IMR-90 (cell line): ENCODE results near the gene PPIL4. TPM values are rescaled to one million over a fixed set of nuclear protein-coding genes. Genes with fewer than 3 reads are reported as not detected.

ENCODE experiments used
- ATAC-seq: fragments of 200-7000 bp; cut with Tn5 transposase; 2 replicates; pipeline ENCODE4 v1.9.1; 2020; ENCODE audit warnings: low read depth, mild to moderate bottlenecking, moderate library complexity
- BruUV-seq: library from RNA; stranded (reverse); fragments of 400-500 nt; replicated peaks from 2 replicates; lab custom pipeline; 2021; lab: Mats Ljungman, UMichigan
- CTCF ChIA-PET: fragments of 300-600 bp; formaldehyde crosslinking; extraction: SDS; loops from one replicate; lab custom pipeline; 2021; ENCODE audit warnings: antibody characterized with exemption; lab: Yijun Ruan, JAX
- POLR2A ChIA-PET: fragments of 300-600 bp; sonication (Branson Sonifier 250); formaldehyde crosslinking; loops from one replicate; lab custom pipeline; 2022; ENCODE audit warnings: antibody characterized with exemption; ENCODE audit not compliant: unreplicated experiment; lab: Charles Lee
- DNase-seq: peaks from one replicate; pipeline ENCODE4 v3.0.0; 2013
- H2AFZ ChIP-seq: replicated peaks from 2 replicates; pipeline ENCODE3; 2013; ENCODE audit warnings: low read length, mild to moderate bottlenecking; ENCODE audit not compliant: poor library complexity
- H2AK5ac ChIP-seq: 2 replicates; pipeline ENCODE4 v1.6.1; 2013; ENCODE audit warnings: low read depth, low read length, inconsistent platforms
- H2AK9ac ChIP-seq: replicated peaks from 2 replicates; pipeline ENCODE3; 2013; ENCODE audit warnings: mild to moderate bottlenecking, low read depth, low read length, moderate library complexity; ENCODE audit not compliant: poor library complexity
- H2BK120ac ChIP-seq: 2 replicates; pipeline ENCODE4 v1.6.1; 2013; ENCODE audit warnings: low read depth, low read length, inconsistent platforms
- H2BK15ac ChIP-seq: 3 replicates; pipeline ENCODE4 v1.6.1; 2013; ENCODE audit warnings: low read depth, low read length, inconsistent platforms
- H2BK20ac ChIP-seq: 2 replicates; pipeline ENCODE4 v1.6.1; 2013; ENCODE audit warnings: low read depth, mild to moderate bottlenecking, inconsistent platforms, low read length, moderate library complexity
- H2BK5ac ChIP-seq: 2 replicates; pipeline ENCODE4 v1.6.1; 2013; ENCODE audit warnings: mild to moderate bottlenecking, low read depth, low read length, inconsistent platforms; ENCODE audit not compliant: poor library complexity, severe bottlenecking
- H3K14ac ChIP-seq: replicated peaks from 2 replicates; pipeline ENCODE4 v1.6.1; 2013; ENCODE audit warnings: low read depth, low read length, inconsistent platforms
- H3K18ac ChIP-seq: 2 replicates; pipeline ENCODE4 v1.6.1; 2013; ENCODE audit warnings: low read depth, low read length, control low read depth
- H3K23ac ChIP-seq: 2 replicates; pipeline ENCODE4 v1.6.1; 2013; ENCODE audit warnings: low read depth, low read length, inconsistent platforms
- H3K27ac ChIP-seq: 2 replicates; pipeline ENCODE4 v1.5.1; 2013; ENCODE audit warnings: mild to moderate bottlenecking, control low read depth, low read length; ENCODE audit not compliant: insufficient read depth
- H3K27me3 ChIP-seq: 2 replicates; pipeline ENCODE4 v1.6.1; 2013; ENCODE audit warnings: low read length; ENCODE audit not compliant: control insufficient read depth, insufficient read depth
- H3K36me3 ChIP-seq: 2 replicates; pipeline ENCODE4 v1.6.1; 2013; ENCODE audit warnings: low read length, mixed read lengths; ENCODE audit not compliant: control insufficient read depth, insufficient read depth
- H3K4ac ChIP-seq: 2 replicates; pipeline ENCODE4 v1.6.1; 2013; ENCODE audit warnings: low read depth, low read length, inconsistent platforms
- H3K4me1 ChIP-seq: 2 replicates; pipeline ENCODE4 v1.6.1; 2013; ENCODE audit warnings: low read length, mixed read lengths; ENCODE audit not compliant: control insufficient read depth, insufficient read depth
- H3K4me2 ChIP-seq: 2 replicates; pipeline ENCODE4 v1.6.1; 2013; ENCODE audit warnings: low read depth, mild to moderate bottlenecking, control low read depth, low read length, moderate library complexity
- H3K4me3 ChIP-seq: 2 replicates; pipeline ENCODE4 v1.5.1; 2013; ENCODE audit warnings: low read depth, mild to moderate bottlenecking, control low read depth, low read length, moderate library complexity; ENCODE audit not compliant: insufficient read depth
- H3K56ac ChIP-seq: 2 replicates; pipeline ENCODE4 v1.6.1; 2013; ENCODE audit warnings: low read length, inconsistent platforms; ENCODE audit not compliant: insufficient read depth; ENCODE audit errors: extremely low read depth
- H3K79me1 ChIP-seq, 2 experiments: 2 replicates each; pipeline ENCODE4 v1.6.1; 2013; ENCODE audit warnings: low read length in 2 of 2, inconsistent platforms in 1 of 2, low read depth in 1 of 2
- H3K9ac ChIP-seq: 2 replicates; pipeline ENCODE4 v1.6.1; 2013; ENCODE audit warnings: low read depth, low read length, control low read depth
- H3K9me1 ChIP-seq: 2 replicates; pipeline ENCODE4 v1.6.1; 2013; ENCODE audit warnings: low read length, inconsistent platforms; ENCODE audit not compliant: insufficient read depth
- H3K9me3 ChIP-seq: 2 replicates; pipeline ENCODE4 v1.6.1; 2013; ENCODE audit warnings: low read length; ENCODE audit not compliant: control insufficient read depth, insufficient read depth
- H4K20me1 ChIP-seq: 2 replicates; pipeline ENCODE4 v1.6.1; 2013; ENCODE audit warnings: low read length, inconsistent platforms; ENCODE audit not compliant: insufficient read depth
- H4K5ac ChIP-seq: 2 replicates; pipeline ENCODE4 v1.6.1; 2013; ENCODE audit warnings: mild to moderate bottlenecking, low read depth, low read length, control low read depth
- H4K8ac ChIP-seq, 2 experiments: 2 replicates each; pipeline ENCODE4 v1.6.1; 2013; ENCODE audit warnings: low read depth in 2 of 2, low read length in 2 of 2, control low read depth in 1 of 2, inconsistent platforms in 1 of 2
- H4K91ac ChIP-seq: 2 replicates; pipeline ENCODE4 v1.6.1; 2013; ENCODE audit warnings: low read depth, low read length, inconsistent platforms; ENCODE audit not compliant: insufficient read depth
- BHLHE40 ChIP-seq: fragments of 150-350 bp; IDR thresholded peaks from 2 replicates; pipeline ENCODE4 v1.6.1; 2016; ENCODE audit warnings: mild to moderate bottlenecking, low read depth, low read length
- CEBPB ChIP-seq: IDR thresholded peaks from 2 replicates; pipeline ENCODE4 v1.6.1; 2012; ENCODE audit warnings: low read depth, low read length, improper control_type of control experiment
- MAZ ChIP-seq: IDR thresholded peaks from 2 replicates; pipeline ENCODE4 v1.6.1; 2012; ENCODE audit warnings: low read depth, mild to moderate bottlenecking, low read length, improper control_type of control experiment, moderate library complexity, borderline replicate concordance
- MXI1 ChIP-seq: IDR thresholded peaks from 2 replicates; pipeline ENCODE4 v1.6.1; 2012; ENCODE audit warnings: low read depth, mild to moderate bottlenecking, low read length, moderate library complexity, borderline replicate concordance
- NFE2L2 ChIP-seq: fragments of 150-350 bp; IDR thresholded peaks from 2 replicates; pipeline ENCODE4 v1.6.1; 2016; ENCODE audit warnings: low read depth, mild to moderate bottlenecking, low read length
- RFX5 ChIP-seq: IDR thresholded peaks from 2 replicates; pipeline ENCODE4 v1.8.0; 2012; ENCODE audit warnings: low read depth, mild to moderate bottlenecking, low read length, moderate library complexity
- WGBS, 2 experiments: methylation state at CpG; one replicate each; pipeline versions ENCODE4 v1.1.5 to v1.1.7; 2013; ENCODE audit warnings: missing lambda C conversion rate in 2 of 2; ENCODE audit not compliant: insufficient read length in 1 of 2; ENCODE audit errors: extremely low coverage in 2 of 2; 5-methylcytosine and 5-hydroxymethylcytosine counted together
- dilution Hi-C: fragments of 300-500 bp; cut with HindIII; formaldehyde crosslinking; loops from one replicate; pipeline ENCODE4 v1.14.3; 2018; ENCODE audit warnings: low sequenced_read_pairs; ENCODE audit not compliant: unreplicated experiment
- in situ Hi-C: fragments of 300-500 bp; cut with MboI; formaldehyde crosslinking; loops from 3 replicates; pipeline ENCODE4 v1.14.3; 2019; ENCODE audit warnings: low sequenced_read_pairs, inconsistent platforms, mixed read lengths
- intact Hi-C: fragments of 100-400 bp; cut with micrococcal nuclease; formaldehyde crosslinking; loops from 2 replicates; pipeline ENCODE4 v1.10.0; 2022
- polyA plus RNA-seq, 3 experiments: library from polyadenylated mRNA; depleted of rRNA; stranded (reverse); fragments of >200 nt; gene quantifications; 2 replicates each; pipeline ENCODE4 v1.2.3, GENCODE V29; 2012; ENCODE audit warnings: low replicate concordance in 1 of 3
- total RNA-seq: library from RNA; depleted of rRNA; stranded (reverse); fragments of >200 nt; gene quantifications from 2 replicates; pipeline ENCODE4 v1.2.3, GENCODE V29; 2012

The PPIL4 gene
- total and polyA plus RNA-seq, 2 of the 4 experiments (the other 2 are of a cell fraction), result 10.6 to 13.3 TPM

DNA sequence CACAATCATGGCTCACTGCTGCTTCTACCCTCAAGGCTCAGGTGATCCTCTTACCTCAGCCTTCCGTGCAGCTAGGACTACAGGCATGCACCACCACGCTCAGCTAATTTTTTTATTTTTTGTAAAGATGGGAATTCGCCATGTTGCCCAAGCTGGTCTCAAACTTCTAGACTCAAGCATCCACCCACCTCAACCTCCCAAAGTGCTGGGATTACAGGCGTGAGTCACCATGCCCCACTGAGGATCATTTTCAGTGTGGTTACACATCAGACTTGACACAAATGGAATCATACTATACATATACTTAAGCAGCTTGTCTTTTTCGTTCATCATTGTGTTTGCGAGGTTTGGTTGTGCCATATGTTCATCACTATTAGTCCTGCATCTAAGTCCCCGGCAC lies 87.6 kb downstream of the PPIL4 start:
- no peak overlapping the region for H3K4ac ChIP-seq
- no peak overlapping the region for H4K8ac ChIP-seq
- no peak overlapping the region for H4K5ac ChIP-seq
- no peak overlapping the region for H3K4me2 ChIP-seq
- peaks cover 14% of the 10 kb centered on the region for H3K4me1 ChIP-seq
- intact Hi-C loops, result no loop called here
- H3K27ac ChIP-seq, result no peak overlapping the region
- ChIA-PET POLR2A (no interaction called here), CTCF (interaction anchor here (0.6 kb wide), 1 partner anchor 549 kb away, joined by 4 read pairs; no protein-coding TSS in a partner anchor)
- no peak overlapping the region for H3K14ac ChIP-seq
- in situ Hi-C loops, result no loop called here
- H3K4me3 ChIP-seq, result no peak overlapping the region
- ATAC-seq (no peak), DNase-seq (peak; percentile 32)
- H3K56ac ChIP-seq, result no peak overlapping the region
- no peak overlapping the region for H2BK120ac ChIP-seq
- H2AK9ac ChIP-seq, result peak overlapping the region; percentile 15
- no peak overlapping the region for H2BK15ac ChIP-seq
- H3K23ac ChIP-seq, result no peak overlapping the region
- no TSS peak for BruUV-seq
- no peaks in the 10 kb centered on the region for H4K20me1 ChIP-seq
- dilution Hi-C loops, result no loop called here
- no peaks in the 10 kb centered on the region for H3K9me3 ChIP-seq
- H3K36me3 ChIP-seq, result no peaks in the 10 kb centered on the region
- no peak overlapping the region for H2BK20ac ChIP-seq
- H2AFZ ChIP-seq, result no peak overlapping the region
- H3K79me1 ChIP-seq, result no peaks in the 10 kb centered on the region
- H3K27me3 ChIP-seq, result no peaks in the 10 kb centered on the region
- WGBS, 2 experiments, result 56% methylated on average over 1 of the region's 7 CpGs; no CpG with 5 or more reads in 1 of the 2 experiments
- H2AK5ac ChIP-seq, result no peak overlapping the region
- TF ChIP-seq CEBPB, result no peak
- no peak for TF ChIP-seq NFE2L2
- TF ChIP-seq RFX5, result no peak
- no peak for TF ChIP-seq BHLHE40
- TF ChIP-seq MAZ, result no peak
- TF ChIP-seq MXI1, result no peak
- no peak overlapping the region for H3K9ac ChIP-seq
- no peak overlapping the region for H3K18ac ChIP-seq
- no peak overlapping the region for H2BK5ac ChIP-seq
- H4K91ac ChIP-seq, result no peak overlapping the region
- peaks cover 3% of the 10 kb centered on the region; the same call in 1 of the 2 replicates for H3K9me1 ChIP-seq
